HTERT RPE-1 (cell line): ENCODE data around the gene TMEM53.

Experiments used
- in situ Hi-C: fragments of 300-500 bp; cut with MboI; formaldehyde crosslinking; loops from 4 replicates; pipeline ENCODE4 v1.14.3; 2020; ENCODE audit warnings: low sequenced_read_pairs

TMEM53 gene

GRCh38 chr1:44606701-44607281 lies 67.5 kb downstream of the TMEM53 start:
- in situ Hi-C loops = no loop called here

- in situ Hi-C loops = no loop called here
Observed at GRCh38 chr1:44605914-44606615, 68.2 kb downstream of the TMEM53 start.

- in situ Hi-C loops = no loop called here
Observed at GRCh38 chr1:44604157-44604955, 69.9 kb downstream of the TMEM53 start.

- in situ Hi-C loops = no loop called here
Observed at GRCh38 chr1:44603718-44604117, 70.6 kb downstream of the TMEM53 start.
